ENCODE data around the gene HEPACAM2.

DNA sequence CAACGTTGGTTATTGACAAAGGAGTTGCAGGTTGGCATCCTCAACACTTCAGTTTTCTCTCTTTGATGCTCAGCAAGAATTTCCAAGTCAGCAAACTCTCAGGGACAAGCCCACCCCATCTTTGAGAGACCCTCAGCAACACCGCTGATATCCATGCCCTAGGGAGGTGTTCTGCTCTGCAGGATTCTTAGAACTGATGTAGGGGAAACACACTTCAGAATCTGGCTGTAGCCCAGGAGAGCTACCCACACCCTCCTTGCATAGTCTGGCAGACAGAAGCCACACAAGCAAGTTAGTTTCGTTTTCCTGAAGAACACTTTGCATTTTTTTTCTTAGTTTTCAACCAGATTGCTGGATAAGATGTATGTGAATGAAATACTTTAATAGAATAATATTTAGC lies 78.9 kb downstream of the HEPACAM2 start:
- TF ChIP-seq POLR2A (IDR thresholded peaks at IDR 0.05), result no peak
- TF ChIP-seq, protein P1, sequence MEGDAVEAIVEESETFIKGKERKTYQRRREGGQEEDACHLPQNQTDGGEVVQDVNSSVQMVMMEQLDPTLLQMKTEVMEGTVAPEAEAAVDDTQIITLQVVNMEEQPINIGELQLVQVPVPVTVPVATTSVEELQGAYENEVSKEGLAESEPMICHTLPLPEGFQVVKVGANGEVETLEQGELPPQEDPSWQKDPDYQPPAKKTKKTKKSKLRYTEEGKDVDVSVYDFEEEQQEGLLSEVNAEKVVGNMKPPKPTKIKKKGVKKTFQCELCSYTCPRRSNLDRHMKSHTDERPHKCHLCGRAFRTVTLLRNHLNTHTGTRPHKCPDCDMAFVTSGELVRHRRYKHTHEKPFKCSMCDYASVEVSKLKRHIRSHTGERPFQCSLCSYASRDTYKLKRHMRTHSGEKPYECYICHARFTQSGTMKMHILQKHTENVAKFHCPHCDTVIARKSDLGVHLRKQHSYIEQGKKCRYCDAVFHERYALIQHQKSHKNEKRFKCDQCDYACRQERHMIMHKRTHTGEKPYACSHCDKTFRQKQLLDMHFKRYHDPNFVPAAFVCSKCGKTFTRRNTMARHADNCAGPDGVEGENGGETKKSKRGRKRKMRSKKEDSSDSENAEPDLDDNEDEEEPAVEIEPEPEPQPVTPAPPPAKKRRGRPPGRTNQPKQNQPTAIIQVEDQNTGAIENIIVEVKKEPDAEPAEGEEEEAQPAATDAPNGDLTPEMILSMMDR (IDR thresholded peaks at IDR 0.05 in 8 of 11, conservative IDR thresholded peaks at IDR 0.05 in 3 of 11), result no peak

All from spleen (tissue), 7 donors.